H1 (cell line): ENCODE data around the gene NUMB. TPM values are rescaled to one million over a fixed set of nuclear protein-coding genes. Genes with fewer than 3 reads are reported as not detected.

ENCODE experiments used
- CTCF ChIA-PET: fragments of 300-600 bp; sonication (Branson Sonifier 250); formaldehyde crosslinking; loops from one replicate; lab custom pipeline; 2021; ENCODE audit not compliant: partially characterized antibody; lab: Charles Lee
- POLR2A ChIA-PET: fragments of 300-600 bp; sonication (Branson Sonifier 250); formaldehyde crosslinking; loops from one replicate; lab custom pipeline; 2021; ENCODE audit warnings: inconsistent platforms; ENCODE audit not compliant: partially characterized antibody; lab: Charles Lee
- DNase-seq, 2 experiments: peaks; one replicate each; pipeline versions ENCODE4 v3.0.0 to v3.0.0-alpha.2; 2010 to 2022; ENCODE audit warnings: low spot score in 2 of 2, low read depth in 1 of 2, mixed read lengths in 1 of 2
- FAIRE-seq: peaks from 2 replicates; lab custom pipeline; 2011; peaks lifted over from hg19 to GRCh38; lab: Jason Lieb, UNC
- H2AFZ ChIP-seq: 2 replicates; pipeline ENCODE4 v1.8.1; 2012; ENCODE audit warnings: low read length, inconsistent platforms
- H2AK5ac ChIP-seq: 2 replicates; pipeline ENCODE4 v1.6.1; 2013; ENCODE audit warnings: low read depth, low read length
- H2BK120ac ChIP-seq: replicated peaks from 2 replicates; pipeline ENCODE3; 2013; ENCODE audit warnings: low read depth, low read length, inconsistent platforms
- H2BK12ac ChIP-seq: 2 replicates; pipeline ENCODE4 v1.6.1; 2013; ENCODE audit warnings: low read depth, low read length
- H2BK15ac ChIP-seq: 2 replicates; pipeline ENCODE4 v1.6.1; 2013; ENCODE audit warnings: low read length
- H2BK20ac ChIP-seq: 2 replicates; pipeline ENCODE4 v1.6.1; 2013; ENCODE audit warnings: low read length
- H2BK5ac ChIP-seq: 2 replicates; pipeline ENCODE4 v1.6.1; 2013; ENCODE audit warnings: low read depth, low read length
- H3K14ac ChIP-seq: 2 replicates; pipeline ENCODE4 v1.6.1; 2013; ENCODE audit warnings: inconsistent platforms; ENCODE audit not compliant: insufficient read length
- H3K18ac ChIP-seq: 2 replicates; pipeline ENCODE4 v1.6.1; 2013; ENCODE audit warnings: low read length; ENCODE audit errors: extremely low read depth
- H3K23ac ChIP-seq: 2 replicates; pipeline ENCODE4 v1.6.1; 2013; ENCODE audit warnings: inconsistent platforms; ENCODE audit not compliant: insufficient read length
- H3K23me2 ChIP-seq: 2 replicates; pipeline ENCODE4 v1.6.1; 2013; ENCODE audit warnings: low read depth, low read length
- H3K27ac ChIP-seq: 2 replicates; pipeline ENCODE4 v1.6.1; 2011; ENCODE audit warnings: low read depth, low read length, inconsistent platforms
- H3K27me3 ChIP-seq, 4 experiments: replicated peaks in 1 of 4; 1 replicate in 1 of 4; 2 replicates in 3 of 4; pipeline versions ENCODE4 v1.6.1 to v1.8.1; 2011 to 2013; ENCODE audit warnings: low read length in 3 of 4, mild to moderate bottlenecking in 3 of 4, inconsistent platforms in 2 of 4, mixed read lengths in 2 of 4, moderate library complexity in 1 of 4; ENCODE audit not compliant: control insufficient read depth in 3 of 4, insufficient read depth in 3 of 4; ENCODE audit errors: extremely low read depth in 1 of 4
- H3K36me3 ChIP-seq, 4 experiments: 2 replicates each; pipeline versions ENCODE4 v1.6.1 to v1.8.1; 2011 to 2013; ENCODE audit warnings: mild to moderate bottlenecking in 4 of 4, low read length in 3 of 4, moderate library complexity in 2 of 4, control low read depth in 1 of 4, inconsistent platforms in 1 of 4; ENCODE audit not compliant: insufficient read depth in 4 of 4, control insufficient read depth in 2 of 4
- H3K4ac ChIP-seq: replicated peaks from 2 replicates; pipeline ENCODE3; 2013; ENCODE audit warnings: low read length, low read depth, mixed read lengths, inconsistent platforms; ENCODE audit not compliant: insufficient read length
- H3K4me1 ChIP-seq, 4 experiments: replicated peaks in 1 of 4; 1 replicate in 1 of 4; 2 replicates in 3 of 4; pipeline versions ENCODE4 v1.6.1 to v1.8.1; 2011 to 2013; ENCODE audit warnings: low read length in 3 of 4, inconsistent platforms in 2 of 4, mixed read lengths in 1 of 4; ENCODE audit not compliant: insufficient read depth in 4 of 4, control insufficient read depth in 3 of 4
- H3K4me2 ChIP-seq, 2 experiments: 2 replicates each; pipeline versions ENCODE4 v1.6.1 to v1.8.1; 2011 to 2013; ENCODE audit warnings: low read depth in 2 of 2, low read length in 2 of 2, control low read depth in 1 of 2, inconsistent platforms in 1 of 2, mild to moderate bottlenecking in 1 of 2; ENCODE audit not compliant: insufficient read depth in 1 of 2
- H3K4me3 ChIP-seq, 4 experiments: fragments of 200-600, 300-600 bp in 1 of 4; sonication (generic), shearing (Covaris generic), sonication (Bioruptor Twin) in 1 of 4; 2 replicates each; pipeline versions ENCODE4 v1.5.1 to v1.8.1; 2011 to 2016; ENCODE audit warnings: low read length in 4 of 4, low read depth in 3 of 4, control low read depth in 2 of 4, inconsistent platforms in 2 of 4, mild to moderate bottlenecking in 2 of 4, mixed read lengths in 1 of 4, moderate library complexity in 1 of 4; ENCODE audit not compliant: insufficient read depth in 2 of 4; ENCODE audit errors: extremely low read depth in 1 of 4
- H3K56ac ChIP-seq: replicated peaks from 2 replicates; pipeline ENCODE3; 2013; ENCODE audit warnings: low read depth, mild to moderate bottlenecking, mixed read lengths, low read length, inconsistent platforms; ENCODE audit not compliant: insufficient read length
- H3K79me1 ChIP-seq: 2 replicates; pipeline ENCODE4 v1.6.1; 2013; ENCODE audit warnings: low read depth, low read length, control low read depth
- H3K79me2 ChIP-seq, 2 experiments: 2 replicates each; pipeline versions ENCODE4 v1.6.1 to v1.8.1; 2012 to 2013; ENCODE audit warnings: low read length in 2 of 2, mild to moderate bottlenecking in 2 of 2, inconsistent platforms in 1 of 2; ENCODE audit not compliant: insufficient read depth in 2 of 2, control insufficient read depth in 1 of 2
- H3K9ac ChIP-seq, 4 experiments: replicated peaks in 1 of 4; 1 replicate in 1 of 4; 2 replicates in 3 of 4; pipeline versions ENCODE4 v1.6.1 to v1.8.1; 2011 to 2013; ENCODE audit warnings: low read depth in 3 of 4, low read length in 3 of 4, control low read depth in 2 of 4, mild to moderate bottlenecking in 2 of 4, moderate library complexity in 2 of 4, inconsistent platforms in 1 of 4; ENCODE audit errors: extremely low read depth in 1 of 4
- H3K9me3 ChIP-seq, 2 experiments: 2 replicates each; pipeline versions ENCODE4 v1.6.1 to v1.8.1; 2012 to 2013; ENCODE audit warnings: mild to moderate bottlenecking in 2 of 2, moderate library complexity in 2 of 2, control low read depth in 1 of 2, inconsistent platforms in 1 of 2, low read depth in 1 of 2, low read length in 1 of 2, mixed read lengths in 1 of 2; ENCODE audit not compliant: insufficient read depth in 2 of 2
- H4K20me1 ChIP-seq, 2 experiments: replicated peaks in 1 of 2; 2 replicates each; pipeline versions ENCODE3 to v1.8.1; 2011 to 2013; ENCODE audit warnings: inconsistent platforms in 2 of 2, low read length in 2 of 2, mild to moderate bottlenecking in 1 of 2; ENCODE audit not compliant: insufficient read depth in 2 of 2, control insufficient read depth in 1 of 2
- H4K5ac ChIP-seq: 2 replicates; pipeline ENCODE4 v1.6.1; 2013; ENCODE audit warnings: low read length, low read depth, mixed read lengths, inconsistent platforms; ENCODE audit not compliant: insufficient read length
- H4K8ac ChIP-seq: 2 replicates; pipeline ENCODE4 v1.8.0; 2013; ENCODE audit warnings: mild to moderate bottlenecking, moderate library complexity, low read length, inconsistent platforms; ENCODE audit not compliant: insufficient read depth; ENCODE audit errors: extremely low read depth
- H4K91ac ChIP-seq: replicated peaks from 2 replicates; pipeline ENCODE3; 2013; ENCODE audit warnings: low read length, mixed read lengths, inconsistent platforms; ENCODE audit not compliant: insufficient read length
- BCL11A ChIP-seq, 2 experiments: IDR thresholded peaks; one replicate each; pipeline ENCODE4 v1.6.1; 2011; ENCODE audit warnings: low read depth in 2 of 2, low read length in 2 of 2, mild to moderate bottlenecking in 2 of 2
- CHD1 ChIP-seq: IDR thresholded peaks from 2 replicates; pipeline ENCODE4 v1.6.1; 2012; ENCODE audit warnings: low read depth, low read length, improper control_type of control experiment
- CHD2 ChIP-seq: IDR thresholded peaks from 2 replicates; pipeline ENCODE4 v1.6.1; 2012; ENCODE audit warnings: low read length, improper control_type of control experiment
- RNF2 ChIP-seq: fragments of 200-900, 300-1000 bp; sonication (generic); IDR thresholded peaks from 2 replicates; pipeline ENCODE4 v1.7.1; 2016; ENCODE audit warnings: borderline replicate concordance, low read depth, mild to moderate bottlenecking, antibody characterized with exemption, low read length; ENCODE audit not compliant: poor library complexity, severe bottlenecking; ENCODE audit errors: missing control alignments
- RXRA ChIP-seq: IDR thresholded peaks from 2 replicates; pipeline ENCODE4 v1.6.1; 2011; ENCODE audit warnings: low read depth, mild to moderate bottlenecking, low read length, moderate library complexity; ENCODE audit not compliant: insufficient read depth
- SIN3A ChIP-seq, 2 experiments: IDR thresholded peaks in 1 of 2; conservative IDR thresholded peaks in 1 of 2; 2 replicates each; pipeline ENCODE4 v1.6.1; 2011 to 2012; ENCODE audit warnings: low read length in 2 of 2, improper control_type of control experiment in 1 of 2, low read depth in 1 of 2, mild to moderate bottlenecking in 1 of 2
- WGBS, 2 experiments: shearing (Covaris generic) in 1 of 2; methylation state at CpG; one replicate each; pipeline versions ENCODE4 v1.1.6 to v1.1.7; 2013 to 2015; ENCODE audit warnings: low lambda C conversion rate in 2 of 2, mixed read lengths in 2 of 2, inconsistent platforms in 1 of 2, low coverage in 1 of 2, missing lambda C conversion rate in 1 of 2; ENCODE audit not compliant: insufficient replicate concordance in 2 of 2, insufficient coverage in 1 of 2, insufficient read length in 1 of 2; ENCODE audit errors: extremely low coverage in 1 of 2, missing lambda C conversion rate in 1 of 2; 5-methylcytosine and 5-hydroxymethylcytosine counted together
- polyA plus RNA-seq, 7 experiments: library from polyadenylated mRNA; depleted of rRNA in 3 of 7; stranded (reverse) in 5 of 7; unstranded in 2 of 7; fragments of >200 nt in 5 of 7; fragments of 200-250 nt in 2 of 7; gene quantifications; 1 replicate in 5 of 7; 2 replicates in 1 of 7; 4 replicates in 1 of 7; pipeline versions ENCODE4 v1.2.1 to v1.2.3, GENCODE V29; 2011 to 2013; ENCODE audit warnings: missing spikeins in 2 of 7, mixed read lengths in 2 of 7
- total RNA-seq: library from RNA; stranded (reverse); fragmentation: NEBNext Ultra II Directional; extraction: Animal tissue kit (Norgen Biotek cat#: 25700); gene quantifications from 2 replicates; pipeline ENCODE4 v1.2.1, GENCODE V29; 2021

NUMB gene
- total and polyA plus RNA-seq, 2 of the 8 experiments (the other 6 are each of a cell fraction or from before 2014, with no cell fraction given): 54.3 to 78.1 TPM

GRCh38 chr14:73254247-73255004 lies 203.9 kb downstream of the NUMB start:
- CTCF ChIA-PET: no interaction called here
- WGBS, 2 experiments: 95% methylated on average over 28 of the region's 28 CpGs; no CpG with 5 or more reads in 1 of the 2 experiments

More at GRCh38 chr14:73254247-73255004, 203.9 kb downstream of the NUMB start:
- Histone ChIP-seq H2BK20ac (no peak overlapping the region), H3K9ac (no peak overlapping the region), H3K79me1 (no peaks in the 10 kb centered on the region), H2BK5ac (no peak overlapping the region), H2BK15ac (no peak overlapping the region), H2AFZ (no peak overlapping the region), H2BK120ac (no peak overlapping the region), H4K8ac (no peak overlapping the region), H2AK5ac (no peak overlapping the region), H3K23me2 (no peaks in the 10 kb centered on the region), H3K4ac (no peak overlapping the region), H3K56ac (no peak overlapping the region), H3K9me3 (no peaks in the 10 kb centered on the region), H3K4me3 (no peak overlapping the region), H3K27ac (no peak overlapping the region), H3K23ac (no peak overlapping the region), H4K20me1 (peaks cover 0 to 7% of the 10 kb centered on the region in 2 experiments), H3K36me3 (peaks cover 0 to 14% (median 7%) of the 10 kb centered on the region in 4 experiments; a peak in 5 of 8 replicates), H3K79me2 (no peaks in the 10 kb centered on the region)
- no peak for DNase-seq
- TF ChIP-seq RXRA (no peak), CHD1 (no peak), RNF2 (no peak), BCL11A (IDR thresholded peaks at IDR 0.05; ENCODE audit: low read depth in 2 of 2, low read length in 2 of 2) (no peak), SIN3A (conservative IDR thresholded peaks at IDR 0.05 in 1 of 2, IDR thresholded peaks at IDR 0.05 in 1 of 2; ENCODE audit: low read depth in 1 of 2, low read length in 2 of 2) (no peak), CHD2 (no peak)
- TF ChIP-seq, all 59 proteins: peak for 0
- Histone ChIP-seq H3K14ac (no peak overlapping the region), H4K5ac (no peak overlapping the region), H3K18ac (no peak overlapping the region), H2BK12ac (0 out of 2 replicates have a peak overlapping the region, but pooled peaks have one; percentile 39), H3K4me1 (no peaks in the 10 kb centered on the region; a peak in 1 of 7 replicates), H4K91ac (no peak overlapping the region), H3K27me3 (no peaks in the 10 kb centered on the region), H3K4me2 (no peak overlapping the region; a peak in 1 of 4 replicates)
- no peak for FAIRE-seq
- POLR2A ChIA-PET: interaction anchor here (0.6 to 1.3 kb wide), 2 partner anchors 18 to 188 kb away, joined by 3 to 4 read pairs; no protein-coding TSS in a partner anchor
